Measurements from ENCODE around the gene KRT14. TPM values are rescaled to one million over a fixed set of nuclear protein-coding genes. Genes with fewer than 3 reads are reported as not detected.

The KRT14 gene
- total RNA-seq, 4 donors from 2014 or later = 7,400 to 12,534 (median 10,685) TPM

- WGBS = 76% methylated on average over 2 of the region's 2 CpGs
- DNase-seq (ENCODE audit: low spot score in 2 of 2) = no peak
- TF ChIP-seq POLR2AphosphoS5 (IDR thresholded peaks at IDR 0.05) = no peak
- TF ChIP-seq, protein P1, sequence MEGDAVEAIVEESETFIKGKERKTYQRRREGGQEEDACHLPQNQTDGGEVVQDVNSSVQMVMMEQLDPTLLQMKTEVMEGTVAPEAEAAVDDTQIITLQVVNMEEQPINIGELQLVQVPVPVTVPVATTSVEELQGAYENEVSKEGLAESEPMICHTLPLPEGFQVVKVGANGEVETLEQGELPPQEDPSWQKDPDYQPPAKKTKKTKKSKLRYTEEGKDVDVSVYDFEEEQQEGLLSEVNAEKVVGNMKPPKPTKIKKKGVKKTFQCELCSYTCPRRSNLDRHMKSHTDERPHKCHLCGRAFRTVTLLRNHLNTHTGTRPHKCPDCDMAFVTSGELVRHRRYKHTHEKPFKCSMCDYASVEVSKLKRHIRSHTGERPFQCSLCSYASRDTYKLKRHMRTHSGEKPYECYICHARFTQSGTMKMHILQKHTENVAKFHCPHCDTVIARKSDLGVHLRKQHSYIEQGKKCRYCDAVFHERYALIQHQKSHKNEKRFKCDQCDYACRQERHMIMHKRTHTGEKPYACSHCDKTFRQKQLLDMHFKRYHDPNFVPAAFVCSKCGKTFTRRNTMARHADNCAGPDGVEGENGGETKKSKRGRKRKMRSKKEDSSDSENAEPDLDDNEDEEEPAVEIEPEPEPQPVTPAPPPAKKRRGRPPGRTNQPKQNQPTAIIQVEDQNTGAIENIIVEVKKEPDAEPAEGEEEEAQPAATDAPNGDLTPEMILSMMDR (IDR thresholded peaks at IDR 0.05) = no peak
- TF ChIP-seq POLR2A (IDR thresholded peaks at IDR 0.05) = no peak
- no peak for TF ChIP-seq EP300 (IDR thresholded peaks at IDR 0.05)
- Histone ChIP-seq H3K27me3 (no peaks in the 10 kb centered on the region), H3K9me3 (no peaks in the 10 kb centered on the region), H3K27ac (no peak overlapping the region), H3K4me3 (no peak overlapping the region), H3K36me3 (no peaks in the 10 kb centered on the region), H3K4me1 (no peaks in the 10 kb centered on the region)
Observed at GRCh38 chr17:41602524-41602923, 15.8 kb upstream of the KRT14 start.

DNA sequence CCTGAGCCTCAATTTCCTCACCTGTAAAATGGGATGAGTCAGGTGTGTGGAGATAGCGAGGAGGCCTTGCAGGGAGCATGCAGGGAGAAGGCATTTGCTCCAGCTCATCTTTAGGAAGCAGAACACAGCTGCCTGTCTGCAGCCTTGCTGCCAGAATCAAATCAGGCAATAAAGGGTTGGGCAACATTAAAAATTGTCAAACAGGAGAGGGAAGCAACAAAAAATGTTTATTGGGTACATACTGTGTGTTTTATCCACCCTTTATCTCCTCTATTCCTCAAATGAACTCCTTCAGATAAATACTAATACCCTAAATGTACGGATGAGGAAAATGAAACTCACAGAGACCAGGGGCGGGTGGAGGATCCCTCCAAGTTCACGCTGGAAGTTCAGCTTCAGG lies 13.6 kb upstream of the KRT14 start:
- Histone ChIP-seq H3K27me3 (peaks cover under 1% of the 10 kb centered on the region), H3K4me1 (no peaks in the 10 kb centered on the region), H3K27ac (no peak overlapping the region), H3K4me3 (no peak overlapping the region), H3K36me3 (no peaks in the 10 kb centered on the region), H3K9me3 (no peaks in the 10 kb centered on the region)
- no peak for TF ChIP-seq POLR2AphosphoS5 (IDR thresholded peaks at IDR 0.05)
- TF ChIP-seq, protein P1 (IDR thresholded peaks at IDR 0.05) = no peak
- no peak for TF ChIP-seq POLR2A (IDR thresholded peaks at IDR 0.05)
- no peak for TF ChIP-seq EP300 (IDR thresholded peaks at IDR 0.05)
- WGBS = 75% methylated on average over 4 of the region's 4 CpGs
- DNase-seq (ENCODE audit: low spot score in 2 of 2) = no peak

DNA sequence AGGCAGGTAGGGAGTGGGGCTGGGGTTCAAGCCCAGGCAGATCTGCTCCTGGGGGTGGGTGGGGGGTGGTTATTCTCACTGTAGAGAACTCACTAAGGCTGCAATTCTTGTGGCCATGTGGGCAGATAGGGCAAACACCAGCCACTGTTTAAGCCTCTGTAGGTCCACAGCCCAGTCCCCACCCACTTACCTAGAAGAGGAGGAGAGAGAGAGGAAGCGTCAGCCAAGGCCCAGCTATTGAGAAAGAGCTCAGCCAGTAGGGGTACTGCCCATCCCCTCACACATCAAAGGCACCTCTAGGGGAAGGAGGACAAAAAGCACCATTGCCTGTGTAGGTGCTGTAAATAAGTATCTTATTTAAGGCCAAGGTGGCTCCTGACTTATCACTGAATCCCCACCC lies 13.0 kb upstream of the KRT14 start:
- Histone ChIP-seq H3K9me3 (no peaks in the 10 kb centered on the region), H3K27ac (no peak overlapping the region), H3K27me3 (peaks cover 7% of the 10 kb centered on the region), H3K36me3 (no peaks in the 10 kb centered on the region), H3K4me3 (no peak overlapping the region), H3K4me1 (no peaks in the 10 kb centered on the region)
- DNase-seq (ENCODE audit: low spot score in 2 of 2) = no peak
- no peak for TF ChIP-seq EP300 (IDR thresholded peaks at IDR 0.05)
- TF ChIP-seq, protein P1 (IDR thresholded peaks at IDR 0.05) = no peak
- no peak for TF ChIP-seq POLR2AphosphoS5 (IDR thresholded peaks at IDR 0.05)
- TF ChIP-seq POLR2A (IDR thresholded peaks at IDR 0.05) = no peak
- WGBS = 82% methylated on average over 1 of the region's 1 CpG

DNA sequence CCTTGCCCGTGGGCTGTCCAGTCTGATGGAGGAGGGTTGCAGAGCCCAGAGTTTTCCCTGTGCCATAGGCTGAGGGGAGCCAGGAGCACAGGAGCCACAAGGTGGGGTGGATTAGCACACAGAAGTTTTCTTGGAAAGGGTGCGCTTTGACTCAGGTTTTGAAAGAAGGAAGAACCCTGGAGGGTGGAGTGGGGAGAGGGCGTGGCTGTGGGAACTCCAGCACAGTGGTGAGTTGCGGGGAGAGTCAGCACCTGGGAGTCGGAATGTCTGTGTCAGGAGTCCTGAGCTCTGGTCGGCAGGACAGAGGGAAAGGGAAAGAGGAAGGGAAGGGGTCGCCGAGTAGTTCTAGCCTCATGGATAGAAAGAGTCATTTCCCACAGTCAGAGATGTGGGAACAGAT lies 8.9 kb upstream of the KRT14 start:
- Histone ChIP-seq H3K9me3 (no peaks in the 10 kb centered on the region), H3K4me1 (peaks cover 11% of the 10 kb centered on the region), H3K27me3 (peaks cover 12% of the 10 kb centered on the region), H3K36me3 (no peaks in the 10 kb centered on the region), H3K27ac (no peak overlapping the region), H3K4me3 (no peak overlapping the region)
- 58% methylated on average over 8 of the region's 8 CpGs for WGBS
- TF ChIP-seq POLR2AphosphoS5 (IDR thresholded peaks at IDR 0.05) (no peak), POLR2A (IDR thresholded peaks at IDR 0.05) (no peak), EP300 (IDR thresholded peaks at IDR 0.05) (no peak)
- TF ChIP-seq, protein P1 (IDR thresholded peaks at IDR 0.05) = no peak
- DNase-seq (ENCODE audit: low spot score in 2 of 2) = no peak

DNA sequence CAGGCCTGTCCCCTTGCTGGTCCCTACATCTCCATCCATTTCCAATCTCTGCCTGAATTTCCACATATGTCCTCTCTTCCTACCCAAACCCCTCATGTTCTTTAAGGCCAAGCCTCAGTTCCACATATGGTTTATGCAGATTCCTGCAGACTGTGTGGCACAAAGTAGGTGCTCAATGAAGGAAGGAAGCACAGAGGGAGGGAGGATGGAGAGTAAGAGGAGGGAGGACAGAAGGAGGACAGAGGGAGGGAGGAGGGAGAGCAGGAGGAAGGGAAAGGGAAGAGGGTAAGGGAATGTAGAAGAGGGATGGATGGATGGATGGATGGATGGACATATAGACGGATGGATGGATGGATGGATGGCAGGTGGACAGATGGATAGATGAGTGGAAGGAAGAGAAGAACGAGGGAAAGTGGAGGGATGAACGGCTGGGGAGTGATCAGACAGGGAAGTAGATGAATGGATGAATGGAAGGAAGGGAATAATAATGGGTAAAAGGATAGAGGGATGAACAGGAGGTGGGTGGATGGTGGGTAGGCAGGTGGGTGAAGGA lies 7.7 kb upstream of the KRT14 start:
- 84% methylated on average over 3 of the region's 3 CpGs for WGBS
- Histone ChIP-seq H3K27ac (no peak overlapping the region), H3K4me1 (peaks cover 14% of the 10 kb centered on the region), H3K9me3 (no peaks in the 10 kb centered on the region), H3K36me3 (no peaks in the 10 kb centered on the region), H3K4me3 (no peak overlapping the region), H3K27me3 (peaks cover 12% of the 10 kb centered on the region)
- no peak for DNase-seq (ENCODE audit: low spot score in 2 of 2)
- TF ChIP-seq POLR2A (IDR thresholded peaks at IDR 0.05) = no peak
- TF ChIP-seq, protein P1 (IDR thresholded peaks at IDR 0.05) = no peak
- no peak for TF ChIP-seq POLR2AphosphoS5 (IDR thresholded peaks at IDR 0.05)
- TF ChIP-seq EP300 (IDR thresholded peaks at IDR 0.05) = no peak

Measured in suprapubic skin (tissue), 4 donors.